Raji (cell line): ENCODE data around the gene PDE4D.

Source experiments
- POLR2A ChIP-seq: IDR thresholded peaks from 2 replicates; pipeline ENCODE4 v1.6.1; 2011; ENCODE audit warnings: low read depth, low read length, control low read depth; ENCODE audit not compliant: insufficient read depth

Gene PDE4D

GRCh38 chr5:59326596-59326995, 566.9 kb downstream of the PDE4D start:
- TF ChIP-seq POLR2A = no peak

DNA sequence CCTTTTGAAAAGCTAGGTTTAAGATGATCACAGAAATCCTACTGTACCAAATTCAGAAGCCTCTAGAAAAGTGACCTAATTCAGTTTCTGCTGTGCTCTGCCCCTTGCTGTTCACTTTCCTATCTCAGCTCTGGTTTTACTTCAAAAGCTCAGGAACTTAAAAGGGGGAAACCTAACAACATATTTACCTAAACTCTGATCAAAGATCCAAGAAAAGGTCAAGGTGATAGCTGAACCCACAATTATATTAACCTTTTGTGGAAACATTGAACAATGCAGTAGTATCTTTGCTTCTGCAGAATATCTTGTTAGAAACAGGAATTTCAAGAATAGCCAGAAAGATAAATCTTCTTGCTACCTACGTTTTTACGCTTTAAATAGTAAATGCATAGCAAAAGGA, 568.5 kb downstream of the PDE4D start:
- no peak for TF ChIP-seq POLR2A

- TF ChIP-seq POLR2A = no peak
These were observed 570.6 kb downstream of the PDE4D start for GRCh38 chr5:59322894-59323293.

- TF ChIP-seq POLR2A = no peak
These were observed 571.5 kb downstream of the PDE4D start for GRCh38 chr5:59322058-59322457.

GRCh38 chr5:59321642-59322041, 571.9 kb downstream of the PDE4D start:
- TF ChIP-seq POLR2A = no peak

GRCh38 chr5:59320420-59320819, 573.1 kb downstream of the PDE4D start:
- no peak for TF ChIP-seq POLR2A

DNA sequence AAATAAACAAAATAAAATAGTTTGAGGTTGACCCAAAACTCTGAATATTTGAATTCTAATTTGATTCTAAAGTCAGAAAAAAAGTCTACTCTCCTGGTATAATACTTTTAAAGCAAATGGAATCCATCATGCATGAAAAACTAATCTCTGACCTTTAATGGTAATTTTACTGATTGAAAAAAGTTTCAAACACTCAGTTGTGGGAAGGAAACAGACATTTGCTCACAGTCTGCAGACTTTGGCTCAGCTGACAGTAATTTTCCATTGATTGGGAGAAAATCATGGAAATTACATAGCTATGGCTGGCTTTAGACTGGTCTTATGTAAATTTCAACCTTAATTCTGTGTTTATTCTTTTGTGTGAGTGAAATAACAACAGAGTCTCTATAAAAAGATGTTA, 574.3 kb downstream of the PDE4D start:
- TF ChIP-seq POLR2A = no peak

DNA sequence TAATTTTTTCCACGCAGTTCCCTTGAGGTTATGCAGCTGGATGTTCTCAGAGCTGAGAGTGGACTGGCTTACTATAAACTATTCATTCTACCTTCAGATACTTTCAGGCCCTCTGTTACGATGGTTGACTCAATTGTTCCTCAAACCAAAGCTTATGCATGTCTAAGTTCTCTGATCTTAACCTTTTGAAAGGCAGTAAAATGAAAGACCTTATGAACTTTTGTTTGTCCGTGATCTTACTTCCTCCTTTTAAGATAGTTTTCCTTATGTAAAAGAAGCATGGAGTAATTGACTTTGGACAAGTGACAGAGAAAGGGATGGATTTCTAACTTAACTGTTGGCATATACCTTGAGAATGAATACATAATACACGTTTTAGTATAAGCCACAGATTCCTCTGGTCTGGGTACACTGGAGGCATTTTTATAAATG, 575.7 kb downstream of the PDE4D start:
- no peak for TF ChIP-seq POLR2A

DNA sequence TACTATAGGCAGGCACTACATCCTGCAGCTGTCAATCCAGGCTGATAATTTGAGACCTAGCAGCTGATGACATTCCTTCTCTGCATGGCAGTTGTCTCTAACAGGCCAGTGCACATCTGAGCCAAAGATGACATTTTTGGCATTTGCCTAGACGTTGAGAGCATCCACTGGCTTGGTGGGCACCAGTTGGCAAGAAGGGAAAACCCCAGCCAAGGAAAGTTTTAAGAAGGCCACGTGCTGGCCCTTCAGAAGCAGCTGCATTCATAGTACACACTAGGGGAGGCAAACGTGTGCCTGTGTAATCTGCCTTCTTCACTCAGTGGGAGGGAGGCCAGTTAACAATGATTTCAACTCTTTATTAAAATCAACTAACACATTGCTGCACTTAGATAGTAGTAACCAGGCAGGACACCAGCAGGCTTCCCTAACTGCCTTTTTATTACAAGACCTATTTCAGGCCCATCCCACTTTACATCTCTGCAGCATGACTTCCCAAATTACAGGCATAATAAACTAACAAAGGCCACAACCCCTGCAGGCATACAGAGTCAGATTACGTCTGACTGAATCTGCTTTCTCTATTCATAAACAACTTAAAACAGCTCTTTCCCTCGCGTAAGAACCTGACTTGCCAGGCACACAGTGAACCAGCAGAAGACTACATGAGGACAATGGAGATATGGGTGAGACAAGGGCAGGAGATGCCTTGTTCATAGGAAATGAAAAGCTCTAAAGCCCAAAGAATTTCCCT, 576.3 kb downstream of the PDE4D start:
- no peak for TF ChIP-seq POLR2A

DNA sequence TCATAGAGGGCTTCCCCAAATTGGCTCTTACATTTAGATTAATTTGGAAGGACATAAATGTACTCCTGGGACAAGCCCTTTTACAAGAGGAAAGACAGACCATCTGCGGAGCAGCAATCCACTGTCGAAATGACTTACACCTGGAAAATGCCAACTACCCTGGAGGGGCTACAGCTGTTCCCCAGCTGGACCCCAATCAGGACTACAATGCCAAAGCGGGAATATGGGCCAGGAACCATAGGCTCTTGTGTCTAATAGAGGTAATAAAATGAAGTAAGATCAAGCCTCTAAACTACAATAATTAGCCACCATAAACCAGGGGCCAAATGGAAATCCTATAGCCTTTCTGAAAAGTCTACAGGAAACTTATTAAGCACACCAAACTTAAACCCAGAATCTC, 581.3 kb downstream of the PDE4D start:
- no peak for TF ChIP-seq POLR2A

GRCh38 chr5:59301727-59302126, 591.8 kb downstream of the PDE4D start:
- TF ChIP-seq POLR2A = no peak

- TF ChIP-seq POLR2A = no peak
These were observed 592.6 kb downstream of the PDE4D start for GRCh38 chr5:59300930-59301329.

- no peak for TF ChIP-seq POLR2A
These were observed 594.5 kb downstream of the PDE4D start for GRCh38 chr5:59299006-59299405.

GRCh38 chr5:59296317-59297264, 596.9 kb downstream of the PDE4D start:
- TF ChIP-seq POLR2A = no peak

DNA sequence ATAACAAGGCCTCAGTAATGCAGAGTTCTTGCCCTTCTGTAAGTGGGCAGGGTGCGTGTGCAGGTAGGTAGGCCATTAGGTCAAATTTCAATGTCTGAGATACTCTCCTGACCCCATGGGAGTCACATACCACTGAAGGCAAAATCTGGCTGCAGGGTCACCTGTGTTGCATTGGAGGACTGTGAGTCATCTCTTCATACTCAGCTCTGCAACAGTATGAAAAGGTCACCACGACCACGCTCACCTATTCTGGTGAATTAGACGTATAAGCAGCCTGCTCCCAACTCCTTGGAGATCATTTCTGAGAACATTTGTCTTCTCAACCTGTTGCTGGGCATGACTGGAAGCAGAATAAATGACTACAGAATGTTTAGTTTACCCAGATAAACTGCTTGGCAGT, 599.8 kb downstream of the PDE4D start:
- no peak for TF ChIP-seq POLR2A

GRCh38 chr5:59291941-59292340, 601.6 kb downstream of the PDE4D start:
- TF ChIP-seq POLR2A = no peak
